Measurements from ENCODE around the gene DTD2. TPM values are rescaled to one million over a fixed set of nuclear protein-coding genes. Genes with fewer than 3 reads are reported as not detected.

The DTD2 gene
- total RNA-seq, 2 donors from 2014 or later: 12.7 to 14.9 TPM

DNA sequence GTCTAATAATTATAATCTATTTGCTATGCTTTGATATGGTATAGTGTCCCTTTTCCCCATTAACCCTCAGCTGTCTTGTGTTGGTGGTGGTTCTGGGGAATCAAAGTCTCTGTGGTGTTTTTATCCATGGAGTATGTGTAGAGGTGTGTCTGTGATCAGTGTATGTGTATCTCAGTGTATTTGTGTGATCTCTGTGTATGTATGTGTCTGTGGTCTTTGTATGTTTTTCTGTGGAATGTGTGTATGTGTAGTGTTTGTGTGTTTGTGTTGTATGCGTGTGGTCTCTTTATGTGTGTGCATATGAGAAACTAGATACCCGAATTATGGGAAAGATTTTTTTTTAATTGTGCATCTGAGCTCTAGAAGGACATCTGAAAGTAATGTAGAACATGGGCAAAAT lies 29.5 kb upstream of the DTD2 start:
- Mint-ChIP-seq H3K27me3 (ENCODE audit: insufficient read depth) (no peaks in the 10 kb centered on the region), H3K36me3 (ENCODE audit: low read depth) (no peaks in the 10 kb centered on the region), H3K4me1 (peaks cover 6% of the 10 kb centered on the region), H3K27ac (no peak overlapping the region), H3K9me3 (no peaks in the 10 kb centered on the region), H3K4me3 (no peak overlapping the region)
- no peak overlapping the region for H3K27ac ChIP-seq (ENCODE audit: low read depth, low read length)
- TF ChIP-seq, protein P1, sequence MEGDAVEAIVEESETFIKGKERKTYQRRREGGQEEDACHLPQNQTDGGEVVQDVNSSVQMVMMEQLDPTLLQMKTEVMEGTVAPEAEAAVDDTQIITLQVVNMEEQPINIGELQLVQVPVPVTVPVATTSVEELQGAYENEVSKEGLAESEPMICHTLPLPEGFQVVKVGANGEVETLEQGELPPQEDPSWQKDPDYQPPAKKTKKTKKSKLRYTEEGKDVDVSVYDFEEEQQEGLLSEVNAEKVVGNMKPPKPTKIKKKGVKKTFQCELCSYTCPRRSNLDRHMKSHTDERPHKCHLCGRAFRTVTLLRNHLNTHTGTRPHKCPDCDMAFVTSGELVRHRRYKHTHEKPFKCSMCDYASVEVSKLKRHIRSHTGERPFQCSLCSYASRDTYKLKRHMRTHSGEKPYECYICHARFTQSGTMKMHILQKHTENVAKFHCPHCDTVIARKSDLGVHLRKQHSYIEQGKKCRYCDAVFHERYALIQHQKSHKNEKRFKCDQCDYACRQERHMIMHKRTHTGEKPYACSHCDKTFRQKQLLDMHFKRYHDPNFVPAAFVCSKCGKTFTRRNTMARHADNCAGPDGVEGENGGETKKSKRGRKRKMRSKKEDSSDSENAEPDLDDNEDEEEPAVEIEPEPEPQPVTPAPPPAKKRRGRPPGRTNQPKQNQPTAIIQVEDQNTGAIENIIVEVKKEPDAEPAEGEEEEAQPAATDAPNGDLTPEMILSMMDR (conservative IDR thresholded peaks at IDR 0.05): no peak
- H3K27me3 ChIP-seq (ENCODE audit: control insufficient read depth, insufficient read depth, low read length, poor library complexity, severe bottlenecking): no peaks in the 10 kb centered on the region
- 91 to 92% methylated on average over 2 of the region's 2 CpGs for WGBS, 2 experiments (ENCODE audit: insufficient coverage in 1 of 2, insufficient read length in 1 of 2)
- no peak overlapping the region for H3K9ac ChIP-seq (ENCODE audit: extremely low read depth, low read length, poor library complexity, severe bottlenecking)
- peaks cover 5% of the 10 kb centered on the region for H3K4me1 ChIP-seq (ENCODE audit: control insufficient read depth, insufficient read depth, low read length)
- DNase-seq: no peak
- H3K36me3 ChIP-seq (ENCODE audit: control insufficient read depth, insufficient read depth, low read length): no peaks in the 10 kb centered on the region
- no peak overlapping the region for H3K4me3 ChIP-seq (ENCODE audit: low read length)
- H3K9me3 ChIP-seq (ENCODE audit: control insufficient read depth, low read length): no peaks in the 10 kb centered on the region

DNA sequence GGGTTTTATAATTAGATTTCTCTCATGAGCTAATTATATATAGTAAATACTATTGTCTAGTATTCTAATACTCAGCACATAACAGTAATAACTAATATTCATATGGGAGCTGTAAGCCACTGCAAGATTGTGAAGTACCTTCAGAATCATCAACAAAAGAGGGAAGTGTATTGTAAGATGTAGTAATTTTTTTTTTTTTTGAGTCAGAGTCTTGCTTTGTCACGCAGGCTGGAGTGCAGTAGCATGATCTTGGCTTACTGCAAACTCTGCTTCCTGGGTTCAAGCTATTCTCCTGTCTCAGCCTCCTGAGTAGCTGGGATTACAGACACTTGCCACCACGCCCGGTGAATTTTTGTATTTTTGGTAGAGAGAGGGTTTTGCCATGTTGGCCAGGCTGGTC lies 27.4 kb upstream of the DTD2 start:
- H3K9me3 Mint-ChIP-seq: no peaks in the 10 kb centered on the region
- H3K27ac Mint-ChIP-seq: no peak overlapping the region
- no peak overlapping the region for H3K4me3 ChIP-seq (ENCODE audit: low read length)
- 91 to 95% methylated on average over 3 of the region's 3 CpGs for WGBS, 2 experiments (ENCODE audit: insufficient coverage in 1 of 2, insufficient read length in 1 of 2)
- H3K27me3 Mint-ChIP-seq (ENCODE audit: insufficient read depth): no peaks in the 10 kb centered on the region
- H3K4me3 Mint-ChIP-seq: no peak overlapping the region
- no peaks in the 10 kb centered on the region for H3K36me3 ChIP-seq (ENCODE audit: control insufficient read depth, insufficient read depth, low read length)
- H3K27ac ChIP-seq (ENCODE audit: low read depth, low read length): no peak overlapping the region
- DNase-seq: no peak
- TF ChIP-seq, protein P1 (conservative IDR thresholded peaks at IDR 0.05): no peak
- no peaks in the 10 kb centered on the region for H3K36me3 Mint-ChIP-seq (ENCODE audit: low read depth)
- H3K9me3 ChIP-seq (ENCODE audit: control insufficient read depth, low read length): no peaks in the 10 kb centered on the region
- H3K9ac ChIP-seq (ENCODE audit: extremely low read depth, low read length, poor library complexity, severe bottlenecking): no peak overlapping the region
- no peaks in the 10 kb centered on the region for H3K4me1 ChIP-seq (ENCODE audit: control insufficient read depth, insufficient read depth, low read length)
- H3K4me1 Mint-ChIP-seq: no peaks in the 10 kb centered on the region
- no peaks in the 10 kb centered on the region for H3K27me3 ChIP-seq (ENCODE audit: control insufficient read depth, insufficient read depth, low read length, poor library complexity, severe bottlenecking)

DNA sequence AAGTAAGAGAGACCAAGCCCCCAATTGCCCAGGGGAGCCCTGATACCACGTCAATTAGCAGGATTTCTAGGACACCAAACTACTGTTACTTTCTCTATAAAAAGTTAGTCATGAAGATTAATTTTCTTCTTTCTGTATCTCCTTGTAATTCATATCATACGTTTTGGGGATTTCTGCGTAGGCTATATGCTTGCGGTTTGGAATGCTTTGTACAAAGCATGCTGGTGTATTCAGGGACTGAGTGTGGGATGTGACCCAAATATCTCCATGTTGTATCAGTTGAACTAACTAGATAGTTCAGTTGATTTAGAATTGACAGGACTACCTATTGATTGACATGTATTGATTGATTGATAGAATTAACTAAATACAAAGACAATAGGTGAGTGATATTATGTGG lies 22.9 kb upstream of the DTD2 start:
- no peaks in the 10 kb centered on the region for H3K27me3 ChIP-seq (ENCODE audit: control insufficient read depth, insufficient read depth, low read length, poor library complexity, severe bottlenecking)
- H3K4me3 Mint-ChIP-seq: no peak overlapping the region
- no peak overlapping the region for H3K9ac ChIP-seq (ENCODE audit: extremely low read depth, low read length, poor library complexity, severe bottlenecking)
- H3K27ac ChIP-seq (ENCODE audit: low read depth, low read length): no peak overlapping the region
- no peak overlapping the region for H3K4me3 ChIP-seq (ENCODE audit: low read length)
- no peaks in the 10 kb centered on the region for H3K9me3 ChIP-seq (ENCODE audit: control insufficient read depth, low read length)
- H3K9me3 Mint-ChIP-seq: no peaks in the 10 kb centered on the region
- no peaks in the 10 kb centered on the region for H3K4me1 ChIP-seq (ENCODE audit: control insufficient read depth, insufficient read depth, low read length)
- 95% methylated on average over 4 of the region's 4 CpGs; no CpG with 5 or more reads in 1 of the 2 experiments for WGBS, 2 experiments (ENCODE audit: insufficient coverage in 1 of 2, insufficient read length in 1 of 2)
- H3K4me1 Mint-ChIP-seq: no peaks in the 10 kb centered on the region
- peaks cover 2% of the 10 kb centered on the region for H3K27me3 Mint-ChIP-seq (ENCODE audit: insufficient read depth)
- H3K36me3 Mint-ChIP-seq (ENCODE audit: low read depth): no peaks in the 10 kb centered on the region
- no peak overlapping the region for H3K27ac Mint-ChIP-seq
- H3K36me3 ChIP-seq (ENCODE audit: control insufficient read depth, insufficient read depth, low read length): no peaks in the 10 kb centered on the region
- DNase-seq: no peak
- TF ChIP-seq, protein P1 (conservative IDR thresholded peaks at IDR 0.05): no peak
